ENCODE results near the gene ETNK1.

- TF ChIP-seq EP300 (IDR thresholded peaks at IDR 0.05) (no peak), CTCF (IDR thresholded peaks at IDR 0.05) (no peak), POLR2AphosphoS5 (IDR thresholded peaks at IDR 0.05) (no peak), POLR2A (IDR thresholded peaks at IDR 0.05) (no peak)
Measured at GRCh38 chr12:22719745-22720144, 94.8 kb downstream of the ETNK1 start.
